ENCODE data around the gene SRGAP3.

SRGAP3 gene

GRCh38 chr3:9195390-9195789 lies 54.1 kb downstream of the SRGAP3 start:
- TF ChIP-seq USF1 (IDR thresholded peaks at IDR 0.05) (no peak), TCF12 (IDR thresholded peaks at IDR 0.05; ENCODE audit: low read depth) (no peak), REST (IDR thresholded peaks at IDR 0.05; ENCODE audit: low read depth) (no peak)

- no peak for TF ChIP-seq ZBTB7A (IDR thresholded peaks at IDR 0.05; ENCODE audit: low read depth)
- TF ChIP-seq EGR1 (IDR thresholded peaks at IDR 0.05): no peak
- no peak for TF ChIP-seq CREB1 (IDR thresholded peaks at IDR 0.05; ENCODE audit: low read depth)
- peak; percentile 57 for TF ChIP-seq EP300 (IDR thresholded peaks at IDR 0.05; ENCODE audit: borderline replicate concordance)
- no peak for TF ChIP-seq USF1 (IDR thresholded peaks at IDR 0.05)
- peak; percentile 78 for TF ChIP-seq TCF12 (IDR thresholded peaks at IDR 0.05; ENCODE audit: low read depth)
- peak; percentile 90 for TF ChIP-seq NFIC (IDR thresholded peaks at IDR 0.05)
- TF ChIP-seq MAX (IDR thresholded peaks at IDR 0.05): no peak
Observed at GRCh38 chr3:9194509-9195184, 54.8 kb downstream of the SRGAP3 start.

- no peak for TF ChIP-seq TAF1 (IDR thresholded peaks at IDR 0.05; ENCODE audit: low read depth)
- TF ChIP-seq USF1 (IDR thresholded peaks at IDR 0.05): no peak
- TF ChIP-seq FOXM1 (IDR thresholded peaks at IDR 0.05; ENCODE audit: borderline replicate concordance, low read depth): no peak
- no peak for TF ChIP-seq MAX (IDR thresholded peaks at IDR 0.05)
- TF ChIP-seq NFIC (IDR thresholded peaks at IDR 0.05): no peak
- no peak for TF ChIP-seq EGR1 (IDR thresholded peaks at IDR 0.05)
- TF ChIP-seq CEBPB (IDR thresholded peaks at IDR 0.05): no peak
- no peak for TF ChIP-seq REST (IDR thresholded peaks at IDR 0.05; ENCODE audit: low read depth)
- TF ChIP-seq ZBTB7A (IDR thresholded peaks at IDR 0.05; ENCODE audit: low read depth): no peak
- no peak for TF ChIP-seq EP300 (IDR thresholded peaks at IDR 0.05; ENCODE audit: borderline replicate concordance)
- TF ChIP-seq CREB1 (IDR thresholded peaks at IDR 0.05; ENCODE audit: low read depth): no peak
- no peak for TF ChIP-seq RAD21 (IDR thresholded peaks at IDR 0.05; ENCODE audit: low read depth)
- TF ChIP-seq YY1 (IDR thresholded peaks at IDR 0.05; ENCODE audit: low read depth): no peak
- no peak for TF ChIP-seq TEAD4 (IDR thresholded peaks at IDR 0.05)
- no peak for TF ChIP-seq TCF12 (IDR thresholded peaks at IDR 0.05; ENCODE audit: low read depth)
Observed at GRCh38 chr3:9193633-9194195, 55.7 kb downstream of the SRGAP3 start.

GRCh38 chr3:9193211-9193610 lies 56.2 kb downstream of the SRGAP3 start:
- TF ChIP-seq RAD21 (IDR thresholded peaks at IDR 0.05; ENCODE audit: low read depth): no peak

- TF ChIP-seq REST (IDR thresholded peaks at IDR 0.05; ENCODE audit: low read depth) (no peak), TAF1 (IDR thresholded peaks at IDR 0.05; ENCODE audit: low read depth) (no peak), NFIC (IDR thresholded peaks at IDR 0.05) (no peak), ZBTB7A (IDR thresholded peaks at IDR 0.05; ENCODE audit: low read depth) (no peak), RAD21 (IDR thresholded peaks at IDR 0.05; ENCODE audit: low read depth) (no peak), YY1 (IDR thresholded peaks at IDR 0.05; ENCODE audit: low read depth) (no peak), TCF12 (IDR thresholded peaks at IDR 0.05; ENCODE audit: low read depth) (no peak), FOXM1 (IDR thresholded peaks at IDR 0.05; ENCODE audit: borderline replicate concordance, low read depth) (no peak), CEBPB (IDR thresholded peaks at IDR 0.05) (no peak), MAX (IDR thresholded peaks at IDR 0.05) (no peak), USF1 (IDR thresholded peaks at IDR 0.05) (no peak; the same call in 1 of the 2 replicates), EP300 (IDR thresholded peaks at IDR 0.05; ENCODE audit: borderline replicate concordance) (no peak), TEAD4 (IDR thresholded peaks at IDR 0.05) (no peak)
Observed at GRCh38 chr3:9192248-9193025, 57.0 kb downstream of the SRGAP3 start.
